Keratinocyte (primary cell): ENCODE results near the gene RCN2. TPM values are rescaled to one million over a fixed set of nuclear protein-coding genes. Genes with fewer than 3 reads are reported as not detected.

ENCODE experiments used
- DNase-seq: peaks from one replicate; pipeline ENCODE4 v3.0.0-alpha.2; 2011; ENCODE audit warnings: low read depth, missing footprints, low spot score
- FAIRE-seq: peaks from 2 replicates; lab custom pipeline; 2011; peaks lifted over from hg19 to GRCh38; lab: Jason Lieb, UNC
- H2AFZ ChIP-seq: 2 replicates; pipeline ENCODE4 v1.6.0; 2012; ENCODE audit warnings: low read length, control low read depth, inconsistent platforms; ENCODE audit not compliant: control insufficient read depth
- H3K27ac ChIP-seq: 2 replicates; pipeline ENCODE4 v1.5.1; 2011; ENCODE audit warnings: low read length; ENCODE audit not compliant: control insufficient read depth, insufficient read depth
- H3K27me3 ChIP-seq: 3 replicates; pipeline ENCODE4 v1.6.0; 2011; ENCODE audit warnings: low read length; ENCODE audit not compliant: control insufficient read depth, insufficient read depth; ENCODE audit errors: extremely low read depth
- H3K36me3 ChIP-seq, 2 experiments: 2 replicates in 1 of 2; 3 replicates in 1 of 2; pipeline ENCODE4 v1.5.1; 2011; ENCODE audit warnings: low read length in 2 of 2, mild to moderate bottlenecking in 1 of 2; ENCODE audit not compliant: control insufficient read depth in 2 of 2, insufficient read depth in 2 of 2; ENCODE audit errors: extremely low read depth in 1 of 2
- H3K4me1 ChIP-seq: 3 replicates; pipeline ENCODE4 v1.5.1; 2011; ENCODE audit warnings: low read length; ENCODE audit not compliant: control insufficient read depth, insufficient read depth; ENCODE audit errors: extremely low read depth
- H3K4me2 ChIP-seq: 3 replicates; pipeline ENCODE4 v1.6.0; 2011; ENCODE audit warnings: low read depth, low read length; ENCODE audit not compliant: control insufficient read depth, insufficient read depth; ENCODE audit errors: extremely low read depth
- H3K4me3 ChIP-seq, 3 experiments: fragments of 200-600 bp in 1 of 3; sonication (generic) in 1 of 3; 2 replicates in 2 of 3; 3 replicates in 1 of 3; pipeline ENCODE4 v1.5.1; 2011 to 2016; ENCODE audit warnings: low read length in 3 of 3, mild to moderate bottlenecking in 3 of 3, control low read depth in 2 of 3, inconsistent platforms in 1 of 3, low read depth in 1 of 3, mixed read lengths in 1 of 3, mixed run types in 1 of 3, moderate library complexity in 1 of 3; ENCODE audit not compliant: control insufficient read depth in 2 of 3, insufficient read depth in 2 of 3; ENCODE audit errors: extremely low read depth in 1 of 3
- H3K79me2 ChIP-seq: 2 replicates; pipeline ENCODE4 v1.6.0; 2012; ENCODE audit warnings: low read length; ENCODE audit not compliant: control insufficient read depth, insufficient read depth
- H3K9ac ChIP-seq: 3 replicates; pipeline ENCODE4 v1.6.0; 2011; ENCODE audit warnings: low read length; ENCODE audit not compliant: control insufficient read depth, insufficient read depth; ENCODE audit errors: extremely low read depth
- H3K9me1 ChIP-seq: 3 replicates; pipeline ENCODE4 v1.6.0; 2011; ENCODE audit warnings: low read length; ENCODE audit not compliant: control insufficient read depth, insufficient read depth; ENCODE audit errors: extremely low read depth
- H3K9me3 ChIP-seq: 2 replicates; pipeline ENCODE4 v1.5.1; 2012; ENCODE audit warnings: low read depth, low read length; ENCODE audit not compliant: control insufficient read depth
- H4K20me1 ChIP-seq: 3 replicates; pipeline ENCODE4 v1.6.0; 2011; ENCODE audit warnings: low read length; ENCODE audit not compliant: control insufficient read depth, insufficient read depth; ENCODE audit errors: extremely low read depth
- EZH2 ChIP-seq: IDR thresholded peaks from one replicate; pipeline ENCODE4 v1.6.1; 2012; ENCODE audit warnings: inconsistent platforms, mild to moderate bottlenecking, low read length, moderate library complexity
- dilution Hi-C: fragments of 300-500 bp; cut with MboI; formaldehyde crosslinking; loops from one replicate; pipeline ENCODE4 v1.7.0; 2020; ENCODE audit warnings: low sequenced_read_pairs; ENCODE audit not compliant: extremely low pct_ligation_motif_present
- polyA plus RNA-seq, 5 experiments: library from polyadenylated mRNA; depleted of rRNA in 3 of 5; stranded (reverse) in 3 of 5; stranded (forward) in 1 of 5; unstranded in 1 of 5; fragments of >200 nt; gene quantifications; 1 replicate in 1 of 5; 2 replicates in 3 of 5; 3 replicates in 1 of 5; pipeline versions ENCODE4 v1.2.1 to v1.2.3, GENCODE V29; 2011 to 2012; ENCODE audit warnings: missing spikeins in 2 of 5, low read depth in 1 of 5, low replicate concordance in 1 of 5
- TF ChIP-seq, protein P1 (sequence below), 3 experiments: IDR thresholded peaks in 1 of 3; conservative IDR thresholded peaks in 1 of 3; optimal IDR thresholded peaks in 1 of 3; 2 replicates in 2 of 3; 3 replicates in 1 of 3; pipeline versions ENCODE3 to v1.5.1; 2011; ENCODE audit warnings: low read length in 3 of 3, mild to moderate bottlenecking in 3 of 3, moderate library complexity in 2 of 3, control low read depth in 1 of 3, inconsistent platforms in 1 of 3; ENCODE audit not compliant: insufficient read depth in 2 of 3; ENCODE audit errors: extremely low read depth in 1 of 3

RCN2 gene
- polyA plus RNA-seq, 1 donor (not counting 4 experiments of a cell fraction or from before 2014, with no cell fraction given), result 118 TPM

DNA sequence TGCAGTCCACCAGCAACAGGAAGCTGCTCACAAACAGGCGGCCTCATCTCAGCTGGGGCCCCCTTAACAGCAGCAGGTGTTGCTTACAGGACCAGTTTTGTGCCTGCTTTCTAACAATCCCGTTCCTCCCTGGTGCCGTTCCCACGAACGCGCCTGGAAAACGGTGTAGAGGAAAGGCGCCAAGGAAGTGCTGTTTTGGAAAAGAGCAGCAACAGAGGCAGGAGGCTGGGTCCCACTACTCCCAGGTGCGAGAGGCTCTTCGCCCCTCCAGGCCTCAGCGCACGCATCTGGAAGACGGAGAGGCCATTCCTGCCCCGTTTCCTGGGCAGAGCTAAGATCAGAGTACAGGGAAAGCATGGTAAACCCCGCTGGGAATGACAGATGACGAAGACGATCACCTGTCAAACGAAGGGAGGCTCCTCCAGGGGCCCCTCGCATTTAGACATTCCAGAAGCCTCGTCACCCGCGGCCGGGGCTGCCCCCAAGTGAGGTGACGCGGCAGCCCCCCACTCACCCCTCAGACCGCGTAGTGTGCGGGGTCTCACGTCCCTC is 27.0 kb upstream of the RCN2 start:
- peaks cover 5% of the 10 kb centered on the region for H3K4me1 ChIP-seq
- H3K9ac ChIP-seq, result peak overlapping the region; percentile 78
- H3K27ac ChIP-seq, result peak overlapping the region; percentile 59
- no peak for TF ChIP-seq EZH2
- TF ChIP-seq, protein P1, sequence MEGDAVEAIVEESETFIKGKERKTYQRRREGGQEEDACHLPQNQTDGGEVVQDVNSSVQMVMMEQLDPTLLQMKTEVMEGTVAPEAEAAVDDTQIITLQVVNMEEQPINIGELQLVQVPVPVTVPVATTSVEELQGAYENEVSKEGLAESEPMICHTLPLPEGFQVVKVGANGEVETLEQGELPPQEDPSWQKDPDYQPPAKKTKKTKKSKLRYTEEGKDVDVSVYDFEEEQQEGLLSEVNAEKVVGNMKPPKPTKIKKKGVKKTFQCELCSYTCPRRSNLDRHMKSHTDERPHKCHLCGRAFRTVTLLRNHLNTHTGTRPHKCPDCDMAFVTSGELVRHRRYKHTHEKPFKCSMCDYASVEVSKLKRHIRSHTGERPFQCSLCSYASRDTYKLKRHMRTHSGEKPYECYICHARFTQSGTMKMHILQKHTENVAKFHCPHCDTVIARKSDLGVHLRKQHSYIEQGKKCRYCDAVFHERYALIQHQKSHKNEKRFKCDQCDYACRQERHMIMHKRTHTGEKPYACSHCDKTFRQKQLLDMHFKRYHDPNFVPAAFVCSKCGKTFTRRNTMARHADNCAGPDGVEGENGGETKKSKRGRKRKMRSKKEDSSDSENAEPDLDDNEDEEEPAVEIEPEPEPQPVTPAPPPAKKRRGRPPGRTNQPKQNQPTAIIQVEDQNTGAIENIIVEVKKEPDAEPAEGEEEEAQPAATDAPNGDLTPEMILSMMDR (optimal IDR thresholded peaks at IDR 0.05 in 1 of 3, IDR thresholded peaks at IDR 0.05 in 1 of 3, conservative IDR thresholded peaks at IDR 0.05 in 1 of 3; ENCODE audit: extremely low read depth in 1 of 3, insufficient read depth in 2 of 3, low read length in 3 of 3), result no peak
- peak overlapping the region; percentile 90 for H2AFZ ChIP-seq
- H3K9me1 ChIP-seq, result no peaks in the 10 kb centered on the region
- H3K79me2 ChIP-seq, result no peaks in the 10 kb centered on the region
- dilution Hi-C loops, result no loop called here
- H3K4me3 ChIP-seq, result peak overlapping the region; percentile 69 to 96 (median 74)
- no peaks in the 10 kb centered on the region for H4K20me1 ChIP-seq
- no peaks in the 10 kb centered on the region for H3K27me3 ChIP-seq
- no peak for FAIRE-seq
- peak overlapping the region; percentile 80 for H3K4me2 ChIP-seq
- H3K36me3 ChIP-seq, result no peaks in the 10 kb centered on the region
- no peaks in the 10 kb centered on the region for H3K9me3 ChIP-seq
- DNase-seq, result no peak

DNA sequence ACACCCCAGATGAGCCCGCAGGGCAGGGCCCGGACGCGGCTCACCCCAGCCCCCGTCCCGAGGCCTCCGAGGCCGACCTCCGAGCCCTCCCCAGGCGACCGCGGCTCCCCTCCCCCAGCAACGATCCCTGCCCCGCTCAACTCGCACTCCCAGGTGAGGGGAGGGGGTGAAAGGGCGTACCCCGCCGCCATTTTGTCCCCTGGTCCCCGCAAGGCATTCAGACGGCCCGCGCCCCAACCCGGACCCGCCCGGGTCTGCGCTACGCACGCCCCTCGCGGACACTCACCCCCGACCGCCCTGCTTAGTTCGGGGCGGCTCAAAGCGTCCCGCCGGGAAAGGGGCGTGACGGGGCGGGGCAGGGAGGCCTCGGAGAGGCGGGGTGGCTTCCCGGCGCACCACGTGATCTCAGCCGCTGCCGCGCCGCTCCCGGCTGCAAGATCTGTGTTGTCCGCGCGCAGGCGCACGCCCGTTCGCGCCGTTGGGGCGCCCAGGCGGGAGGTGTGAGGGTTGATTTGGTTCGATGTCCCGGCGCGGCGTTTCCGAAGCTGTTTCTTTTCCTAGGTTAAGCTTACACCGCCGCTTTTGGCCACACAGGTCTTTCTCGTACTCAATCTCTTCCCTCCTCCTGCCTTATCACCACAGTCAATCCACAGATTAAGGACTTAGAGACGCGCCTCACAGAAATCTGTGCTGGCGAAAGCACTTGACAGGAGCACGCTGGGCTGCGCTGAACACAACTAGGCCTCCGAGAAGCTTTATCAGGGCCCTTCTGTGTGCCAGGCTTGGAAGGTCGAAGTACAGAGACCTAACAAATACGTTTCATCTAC is 26.3 kb upstream of the RCN2 start, which contains the start of gene SCAPER:
Gene SCAPER (minus strand): TSS at position 328 of the 827 bp plus-strand sequence. CDS start 21,523 bp downstream, outside the sequence.
- H3K9me1 ChIP-seq, result no peaks in the 10 kb centered on the region
- no peaks in the 10 kb centered on the region for H3K27me3 ChIP-seq
- H3K36me3 ChIP-seq, result no peaks in the 10 kb centered on the region
- FAIRE-seq (no peak), DNase-seq (peak; percentile 17)
- peaks cover 5% of the 10 kb centered on the region for H3K4me1 ChIP-seq
- peak within 1 kb of the TSS; percentile 90 for H2AFZ ChIP-seq
- TF ChIP-seq, protein P1 (optimal IDR thresholded peaks at IDR 0.05 in 1 of 3, IDR thresholded peaks at IDR 0.05 in 1 of 3, conservative IDR thresholded peaks at IDR 0.05 in 1 of 3; ENCODE audit: extremely low read depth in 1 of 3, insufficient read depth in 2 of 3, low read length in 3 of 3), result no peak
- no peak for TF ChIP-seq EZH2
- peak within 1 kb of the TSS; percentile 78 for H3K9ac ChIP-seq
- peak within 1 kb of the TSS; percentile 89 for H3K4me2 ChIP-seq
- H3K79me2 ChIP-seq, result no peaks in the 10 kb centered on the region
- no peaks in the 10 kb centered on the region for H4K20me1 ChIP-seq
- dilution Hi-C loops, result no loop called here
- peak within 1 kb of the TSS; percentile 69 to 96 (median 74) for H3K4me3 ChIP-seq
- no peaks in the 10 kb centered on the region for H3K9me3 ChIP-seq
- peak within 1 kb of the TSS; percentile 59 for H3K27ac ChIP-seq
